Liver (tissue), 9 donors: ENCODE measurements around the gene MAP2K6. TPM values are rescaled to one million over a fixed set of nuclear protein-coding genes. Genes with fewer than 3 reads are reported as not detected.

ENCODE experiments used
- DNase-seq: peaks from one replicate; pipeline ENCODE4 v3.0.0-alpha.2; 2017; ENCODE audit warnings: low spot score
- H3K27ac ChIP-seq, 2 donors: one replicate each; pipeline ENCODE4 v1.7.0; 2013; ENCODE audit warnings: inconsistent platforms in 2 of 2, low read length in 2 of 2, control low read depth in 1 of 2, low read depth in 1 of 2, mild to moderate bottlenecking in 1 of 2
- H3K27me3 ChIP-seq, 4 donors: one replicate each; pipeline versions ENCODE4 v1.6.1 to v1.7.0; 2013; ENCODE audit warnings: low read length in 3 of 4, inconsistent platforms in 1 of 4, mild to moderate bottlenecking in 1 of 4, moderate library complexity in 1 of 4; ENCODE audit not compliant: control insufficient read depth in 4 of 4, insufficient read depth in 4 of 4
- H3K36me3 ChIP-seq, 4 donors: one replicate each; pipeline versions ENCODE4 v1.6.1 to v1.7.0; 2013; ENCODE audit warnings: low read length in 3 of 4, mild to moderate bottlenecking in 3 of 4, low read depth in 1 of 4, moderate library complexity in 1 of 4; ENCODE audit not compliant: control insufficient read depth in 4 of 4, insufficient read depth in 3 of 4
- H3K4me1 ChIP-seq, 4 donors: one replicate each; pipeline versions ENCODE4 v1.6.1 to v1.7.0; 2013; ENCODE audit warnings: low read length in 3 of 4, mild to moderate bottlenecking in 3 of 4, moderate library complexity in 1 of 4; ENCODE audit not compliant: control insufficient read depth in 4 of 4, insufficient read depth in 4 of 4
- H3K4me3 ChIP-seq, 3 donors: one replicate each; pipeline versions ENCODE4 v1.6.1 to v1.7.0; 2013; ENCODE audit warnings: low read length in 3 of 3, control low read depth in 1 of 3, low read depth in 1 of 3, mild to moderate bottlenecking in 1 of 3
- H3K9ac ChIP-seq, 2 donors: one replicate each; pipeline ENCODE4 v1.7.0; 2013; ENCODE audit warnings: low read length in 2 of 2, mild to moderate bottlenecking in 2 of 2, moderate library complexity in 2 of 2, control low read depth in 1 of 2, low read depth in 1 of 2
- H3K9me3 ChIP-seq, 4 donors: one replicate each; pipeline versions ENCODE4 v1.6.1 to v1.7.0; 2013; ENCODE audit warnings: low read length in 3 of 4; ENCODE audit not compliant: control insufficient read depth in 4 of 4
- EGR1 ChIP-seq, 2 donors: IDR thresholded peaks; 2 replicates each; pipeline ENCODE4 v1.6.1; 2016 to 2018; ENCODE audit warnings: antibody characterized with exemption in 2 of 2, low read depth in 2 of 2
- FOXA2 ChIP-seq: IDR thresholded peaks from 2 replicates; pipeline ENCODE4 v1.6.1; 2016; ENCODE audit warnings: antibody characterized with exemption
- GABPA ChIP-seq, 2 donors: IDR thresholded peaks in 1 of 2; conservative IDR thresholded peaks in 1 of 2; 2 replicates each; pipeline ENCODE4 v1.6.1; 2016; ENCODE audit warnings: antibody characterized with exemption in 2 of 2, mild to moderate bottlenecking in 1 of 2, moderate library complexity in 1 of 2
- HNF4A ChIP-seq, 2 donors: conservative IDR thresholded peaks; 2 replicates each; pipeline ENCODE4 v1.6.1; 2016; ENCODE audit warnings: antibody characterized with exemption in 2 of 2, mild to moderate bottlenecking in 2 of 2
- JUND ChIP-seq, 2 donors: IDR thresholded peaks; 2 replicates each; pipeline ENCODE4 v1.6.1; 2016; ENCODE audit warnings: antibody characterized with exemption in 2 of 2
- NR2F2 ChIP-seq: IDR thresholded peaks from 2 replicates; pipeline ENCODE4 v1.6.1; 2016; ENCODE audit warnings: antibody characterized with exemption
- RAD21 ChIP-seq, 2 donors: IDR thresholded peaks; 2 replicates each; pipeline ENCODE4 v1.6.1; 2016; ENCODE audit warnings: antibody characterized with exemption in 2 of 2, mild to moderate bottlenecking in 2 of 2
- RXRA ChIP-seq, 2 donors: IDR thresholded peaks; 2 replicates each; pipeline ENCODE4 v1.6.1; 2017 to 2018; ENCODE audit warnings: antibody characterized with exemption in 2 of 2, mild to moderate bottlenecking in 1 of 2
- SP1 ChIP-seq: IDR thresholded peaks from 2 replicates; pipeline ENCODE4 v1.6.1; 2018; ENCODE audit warnings: antibody characterized with exemption, mild to moderate bottlenecking
- TAF1 ChIP-seq: conservative IDR thresholded peaks from 2 replicates; pipeline ENCODE4 v1.6.1; 2016; ENCODE audit warnings: antibody characterized with exemption, mild to moderate bottlenecking
- YY1 ChIP-seq: IDR thresholded peaks from 2 replicates; pipeline ENCODE4 v1.6.1; 2016; ENCODE audit warnings: antibody characterized with exemption, mild to moderate bottlenecking
- WGBS: extraction: QIAGEN DNeasy Blood & Tissue Kit; methylation state at CpG from one replicate; pipeline ENCODE4 v1.1.7; 2013; 5-methylcytosine and 5-hydroxymethylcytosine counted together
- polyA plus RNA-seq, 2 donors: library from polyadenylated mRNA; stranded (reverse) in 1 of 2; unstranded in 1 of 2; fragments of 200-250 nt in 1 of 2; fragments of >200 nt in 1 of 2; fragmentation: Nextera tagmentation in 1 of 2; extraction: Ambion mirVana in 1 of 2; gene quantifications; one replicate each; pipeline versions ENCODE4 v1.2.1 to v1.2.3, GENCODE V29; 2013 to 2015
- total RNA-seq, 2 donors: library from RNA; depleted of rRNA; stranded (reverse); fragments of >200 nt; gene quantifications; one replicate each; pipeline ENCODE4 v1.2.3, GENCODE V29; 2014
- TF ChIP-seq, protein P1 (sequence below): IDR thresholded peaks from 2 replicates; pipeline ENCODE4 v1.6.1; 2016; ENCODE audit warnings: antibody characterized with exemption
- TF ChIP-seq, protein P2 (sequence below): fragments of 150-350 bp; IDR thresholded peaks from 2 replicates; pipeline ENCODE4 v1.5.1; 2017; ENCODE audit warnings: improper control_type of control experiment, low read depth, low read length; ENCODE audit not compliant: missing input control
- TF ChIP-seq, protein P3 (sequence below): IDR thresholded peaks from 2 replicates; pipeline ENCODE4 v1.6.1; 2016; ENCODE audit warnings: antibody characterized with exemption, mild to moderate bottlenecking
- TF ChIP-seq, protein P4 (sequence below): IDR thresholded peaks from 2 replicates; pipeline ENCODE4 v1.6.1; 2016; ENCODE audit warnings: antibody characterized with exemption
- TF ChIP-seq, protein P5 (sequence below): IDR thresholded peaks from 2 replicates; pipeline ENCODE4 v1.6.1; 2016; ENCODE audit warnings: antibody characterized with exemption
- donor health status: healthy.
- donor health status: healthy.
- donor health status: healthy.
- donor health status: healthy.
- donor health status: healthy.

Gene MAP2K6
- total and polyA plus RNA-seq, 4 donors = 0.31 to 5.4 (median 2.6) TPM

DNA sequence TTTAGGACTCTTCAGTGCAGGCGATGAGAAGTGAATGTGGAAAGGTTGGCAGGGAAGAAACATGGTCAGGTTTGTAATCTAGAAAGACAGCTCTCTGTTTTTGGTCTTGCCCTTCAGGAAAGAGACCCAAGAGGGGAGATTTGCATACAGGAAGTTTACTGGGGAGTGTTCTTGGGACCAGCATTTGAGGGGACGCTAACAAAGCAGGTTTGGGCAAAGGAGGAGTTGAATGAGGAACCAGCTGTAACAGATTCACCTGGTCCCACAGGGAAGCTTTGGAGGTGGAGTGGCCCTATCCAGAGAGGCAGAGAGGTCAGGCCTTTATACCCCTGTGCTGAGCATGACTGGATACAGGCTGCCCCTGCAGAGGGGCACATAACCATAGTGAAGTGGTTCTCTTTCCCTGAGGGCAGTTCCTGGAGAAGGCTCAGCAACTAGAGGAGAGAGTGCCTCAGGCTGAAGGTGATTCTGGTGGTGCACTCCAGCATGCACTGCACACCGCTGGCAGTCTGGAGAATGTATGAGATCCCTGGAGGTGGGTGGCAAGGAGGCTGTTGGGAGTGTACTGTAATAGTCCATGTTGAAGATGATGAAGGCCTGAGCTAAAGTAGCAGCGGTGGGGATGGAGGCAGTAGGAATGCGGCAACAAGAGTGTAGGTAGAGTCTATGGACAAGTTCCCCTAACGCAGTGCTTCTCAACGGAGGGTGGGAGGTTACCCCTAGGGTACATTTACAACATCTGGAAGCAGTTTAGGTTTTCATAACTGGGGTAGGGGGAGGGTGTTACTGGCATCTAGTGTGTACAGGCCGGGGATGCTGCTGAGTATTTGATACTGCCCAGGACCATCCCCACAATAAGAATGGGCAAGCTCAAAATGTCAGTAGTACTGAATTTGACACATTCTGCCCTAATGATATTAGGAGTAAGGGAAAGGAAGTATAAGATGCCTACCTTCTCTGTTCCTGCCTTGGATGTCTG is 37.2 kb downstream of the MAP2K6 start:
- Histone ChIP-seq H3K27me3 (no peaks in the 10 kb centered on the region), H3K4me3 (no peak overlapping the region)

More for the DNA sequence above, 37.2 kb downstream of the MAP2K6 start:
- Histone ChIP-seq H3K9me3 (no peaks in the 10 kb centered on the region), H3K9ac (no peak overlapping the region), H3K27ac (no peak overlapping the region), H3K4me1 (peaks cover 0 to 7% (median 5%) of the 10 kb centered on the region in 4 donors), H3K36me3 (no peaks in the 10 kb centered on the region)
- TF ChIP-seq NR2F2 (no peak), HNF4A (conservative IDR thresholded peaks at IDR 0.05) (no peak), EGR1 (IDR thresholded peaks at IDR 0.05; ENCODE audit: low read depth in 2 of 2) (no peak), YY1 (no peak), RAD21 (IDR thresholded peaks at IDR 0.05) (no peak), RXRA (IDR thresholded peaks at IDR 0.05) (no peak), FOXA2 (no peak), SP1 (no peak), JUND (IDR thresholded peaks at IDR 0.05) (no peak), TAF1 (no peak), GABPA (IDR thresholded peaks at IDR 0.05 in 1 of 2, conservative IDR thresholded peaks at IDR 0.05 in 1 of 2) (no peak)
- TF ChIP-seq, protein P1, sequence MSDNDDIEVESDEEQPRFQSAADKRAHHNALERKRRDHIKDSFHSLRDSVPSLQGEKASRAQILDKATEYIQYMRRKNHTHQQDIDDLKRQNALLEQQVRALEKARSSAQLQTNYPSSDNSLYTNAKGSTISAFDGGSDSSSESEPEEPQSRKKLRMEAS = no peak
- TF ChIP-seq, protein P2, sequence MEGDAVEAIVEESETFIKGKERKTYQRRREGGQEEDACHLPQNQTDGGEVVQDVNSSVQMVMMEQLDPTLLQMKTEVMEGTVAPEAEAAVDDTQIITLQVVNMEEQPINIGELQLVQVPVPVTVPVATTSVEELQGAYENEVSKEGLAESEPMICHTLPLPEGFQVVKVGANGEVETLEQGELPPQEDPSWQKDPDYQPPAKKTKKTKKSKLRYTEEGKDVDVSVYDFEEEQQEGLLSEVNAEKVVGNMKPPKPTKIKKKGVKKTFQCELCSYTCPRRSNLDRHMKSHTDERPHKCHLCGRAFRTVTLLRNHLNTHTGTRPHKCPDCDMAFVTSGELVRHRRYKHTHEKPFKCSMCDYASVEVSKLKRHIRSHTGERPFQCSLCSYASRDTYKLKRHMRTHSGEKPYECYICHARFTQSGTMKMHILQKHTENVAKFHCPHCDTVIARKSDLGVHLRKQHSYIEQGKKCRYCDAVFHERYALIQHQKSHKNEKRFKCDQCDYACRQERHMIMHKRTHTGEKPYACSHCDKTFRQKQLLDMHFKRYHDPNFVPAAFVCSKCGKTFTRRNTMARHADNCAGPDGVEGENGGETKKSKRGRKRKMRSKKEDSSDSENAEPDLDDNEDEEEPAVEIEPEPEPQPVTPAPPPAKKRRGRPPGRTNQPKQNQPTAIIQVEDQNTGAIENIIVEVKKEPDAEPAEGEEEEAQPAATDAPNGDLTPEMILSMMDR = no peak
- TF ChIP-seq, protein P3, sequence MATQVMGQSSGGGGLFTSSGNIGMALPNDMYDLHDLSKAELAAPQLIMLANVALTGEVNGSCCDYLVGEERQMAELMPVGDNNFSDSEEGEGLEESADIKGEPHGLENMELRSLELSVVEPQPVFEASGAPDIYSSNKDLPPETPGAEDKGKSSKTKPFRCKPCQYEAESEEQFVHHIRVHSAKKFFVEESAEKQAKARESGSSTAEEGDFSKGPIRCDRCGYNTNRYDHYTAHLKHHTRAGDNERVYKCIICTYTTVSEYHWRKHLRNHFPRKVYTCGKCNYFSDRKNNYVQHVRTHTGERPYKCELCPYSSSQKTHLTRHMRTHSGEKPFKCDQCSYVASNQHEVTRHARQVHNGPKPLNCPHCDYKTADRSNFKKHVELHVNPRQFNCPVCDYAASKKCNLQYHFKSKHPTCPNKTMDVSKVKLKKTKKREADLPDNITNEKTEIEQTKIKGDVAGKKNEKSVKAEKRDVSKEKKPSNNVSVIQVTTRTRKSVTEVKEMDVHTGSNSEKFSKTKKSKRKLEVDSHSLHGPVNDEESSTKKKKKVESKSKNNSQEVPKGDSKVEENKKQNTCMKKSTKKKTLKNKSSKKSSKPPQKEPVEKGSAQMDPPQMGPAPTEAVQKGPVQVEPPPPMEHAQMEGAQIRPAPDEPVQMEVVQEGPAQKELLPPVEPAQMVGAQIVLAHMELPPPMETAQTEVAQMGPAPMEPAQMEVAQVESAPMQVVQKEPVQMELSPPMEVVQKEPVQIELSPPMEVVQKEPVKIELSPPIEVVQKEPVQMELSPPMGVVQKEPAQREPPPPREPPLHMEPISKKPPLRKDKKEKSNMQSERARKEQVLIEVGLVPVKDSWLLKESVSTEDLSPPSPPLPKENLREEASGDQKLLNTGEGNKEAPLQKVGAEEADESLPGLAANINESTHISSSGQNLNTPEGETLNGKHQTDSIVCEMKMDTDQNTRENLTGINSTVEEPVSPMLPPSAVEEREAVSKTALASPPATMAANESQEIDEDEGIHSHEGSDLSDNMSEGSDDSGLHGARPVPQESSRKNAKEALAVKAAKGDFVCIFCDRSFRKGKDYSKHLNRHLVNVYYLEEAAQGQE = no peak
- TF ChIP-seq, protein P4, sequence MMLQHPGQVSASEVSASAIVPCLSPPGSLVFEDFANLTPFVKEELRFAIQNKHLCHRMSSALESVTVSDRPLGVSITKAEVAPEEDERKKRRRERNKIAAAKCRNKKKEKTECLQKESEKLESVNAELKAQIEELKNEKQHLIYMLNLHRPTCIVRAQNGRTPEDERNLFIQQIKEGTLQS = no peak
- TF ChIP-seq, protein P5, sequence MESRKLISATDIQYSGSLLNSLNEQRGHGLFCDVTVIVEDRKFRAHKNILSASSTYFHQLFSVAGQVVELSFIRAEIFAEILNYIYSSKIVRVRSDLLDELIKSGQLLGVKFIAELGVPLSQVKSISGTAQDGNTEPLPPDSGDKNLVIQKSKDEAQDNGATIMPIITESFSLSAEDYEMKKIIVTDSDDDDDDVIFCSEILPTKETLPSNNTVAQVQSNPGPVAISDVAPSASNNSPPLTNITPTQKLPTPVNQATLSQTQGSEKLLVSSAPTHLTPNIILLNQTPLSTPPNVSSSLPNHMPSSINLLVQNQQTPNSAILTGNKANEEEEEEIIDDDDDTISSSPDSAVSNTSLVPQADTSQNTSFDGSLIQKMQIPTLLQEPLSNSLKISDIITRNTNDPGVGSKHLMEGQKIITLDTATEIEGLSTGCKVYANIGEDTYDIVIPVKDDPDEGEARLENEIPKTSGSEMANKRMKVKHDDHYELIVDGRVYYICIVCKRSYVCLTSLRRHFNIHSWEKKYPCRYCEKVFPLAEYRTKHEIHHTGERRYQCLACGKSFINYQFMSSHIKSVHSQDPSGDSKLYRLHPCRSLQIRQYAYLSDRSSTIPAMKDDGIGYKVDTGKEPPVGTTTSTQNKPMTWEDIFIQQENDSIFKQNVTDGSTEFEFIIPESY = no peak
- DNase-seq = no peak
- 95% methylated on average over 8 of the region's 8 CpGs for WGBS
